H1 (cell line): Measurements from ENCODE around the gene GLRX. TPM values are rescaled to one million over a fixed set of nuclear protein-coding genes. Genes with fewer than 3 reads are reported as not detected.

Experiments
- EGR1 ChIP-seq: IDR thresholded peaks from 2 replicates; pipeline ENCODE4 v1.6.1; 2011; ENCODE audit warnings: low read depth, low read length, borderline replicate concordance
- FOSL1 ChIP-seq: IDR thresholded peaks from 2 replicates; pipeline ENCODE4 v1.6.1; 2011; ENCODE audit warnings: mild to moderate bottlenecking, low read depth, low read length, moderate library complexity; ENCODE audit not compliant: insufficient read depth
- KDM4A ChIP-seq: IDR thresholded peaks from one replicate; pipeline ENCODE4 v1.7.1; 2012; ENCODE audit warnings: low read depth, mild to moderate bottlenecking, moderate library complexity, low read length, inconsistent platforms; ENCODE audit not compliant: severe bottlenecking
- RNF2 ChIP-seq: fragments of 200-900, 300-1000 bp; sonication (generic); IDR thresholded peaks from 2 replicates; pipeline ENCODE4 v1.7.1; 2016; ENCODE audit warnings: borderline replicate concordance, low read depth, mild to moderate bottlenecking, antibody characterized with exemption, low read length; ENCODE audit not compliant: poor library complexity, severe bottlenecking; ENCODE audit errors: missing control alignments
- SIN3A ChIP-seq, 2 experiments: IDR thresholded peaks in 1 of 2; conservative IDR thresholded peaks in 1 of 2; 2 replicates each; pipeline ENCODE4 v1.6.1; 2011 to 2012; ENCODE audit warnings: low read length in 2 of 2, improper control_type of control experiment in 1 of 2, low read depth in 1 of 2, mild to moderate bottlenecking in 1 of 2
- polyA plus RNA-seq, 7 experiments: library from polyadenylated mRNA; depleted of rRNA in 3 of 7; stranded (reverse) in 5 of 7; unstranded in 2 of 7; fragments of >200 nt in 5 of 7; fragments of 200-250 nt in 2 of 7; gene quantifications; 1 replicate in 5 of 7; 2 replicates in 1 of 7; 4 replicates in 1 of 7; pipeline versions ENCODE4 v1.2.1 to v1.2.3, GENCODE V29; 2011 to 2013; ENCODE audit warnings: missing spikeins in 2 of 7, mixed read lengths in 2 of 7
- total RNA-seq: library from RNA; stranded (reverse); fragmentation: NEBNext Ultra II Directional; extraction: Animal tissue kit (Norgen Biotek cat#: 25700); gene quantifications from 2 replicates; pipeline ENCODE4 v1.2.1, GENCODE V29; 2021

GLRX gene
- total and polyA plus RNA-seq, 2 of the 8 experiments (the other 6 are each of a cell fraction or from before 2014, with no cell fraction given) = 22.9 to 31.2 TPM

DNA sequence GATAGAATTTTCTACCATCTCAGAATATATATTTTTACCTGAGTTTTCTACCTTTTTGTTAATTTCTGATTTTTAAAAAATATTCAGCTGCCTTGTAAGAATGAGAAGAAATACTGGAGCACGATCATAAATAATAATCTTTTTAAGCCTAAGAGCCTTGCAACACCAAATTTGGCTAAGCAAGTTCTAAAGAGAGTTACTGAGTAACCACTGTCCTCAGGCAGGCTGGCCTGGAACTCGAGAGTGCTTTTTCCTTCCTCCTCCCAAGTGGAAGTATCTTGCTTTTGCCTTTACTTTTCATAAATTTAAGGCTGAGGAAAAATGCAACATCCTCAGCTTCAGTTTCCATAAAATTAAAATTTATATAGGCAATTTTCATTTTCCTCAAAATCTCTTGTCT, 21.0 kb downstream of the GLRX start (continued):
- TF ChIP-seq SIN3A (conservative IDR thresholded peaks at IDR 0.05 in 1 of 2, IDR thresholded peaks at IDR 0.05 in 1 of 2; ENCODE audit: low read depth in 1 of 2, low read length in 2 of 2) (no peak), FOSL1 (no peak), RNF2 (no peak), EGR1 (no peak), KDM4A (no peak)
- TF ChIP-seq, all 59 proteins: peak for 0
